GDM1 (cell line): ENCODE results near the gene MAGI1.
"Not testable (repeated sequence)": the region's sequence is repeated elsewhere in the genome, so short reads cannot be mapped to it uniquely, and the experiment has no call there.

Experiments
- DNase-seq: peaks from one replicate; lab custom pipeline; 2025; lab: John Stamatoyannopoulos, UW

The MAGI1 gene

GRCh38 chr3:65619451-65619881 is 419.3 kb downstream of the MAGI1 start:
- DNase-seq, result no peak

DNA sequence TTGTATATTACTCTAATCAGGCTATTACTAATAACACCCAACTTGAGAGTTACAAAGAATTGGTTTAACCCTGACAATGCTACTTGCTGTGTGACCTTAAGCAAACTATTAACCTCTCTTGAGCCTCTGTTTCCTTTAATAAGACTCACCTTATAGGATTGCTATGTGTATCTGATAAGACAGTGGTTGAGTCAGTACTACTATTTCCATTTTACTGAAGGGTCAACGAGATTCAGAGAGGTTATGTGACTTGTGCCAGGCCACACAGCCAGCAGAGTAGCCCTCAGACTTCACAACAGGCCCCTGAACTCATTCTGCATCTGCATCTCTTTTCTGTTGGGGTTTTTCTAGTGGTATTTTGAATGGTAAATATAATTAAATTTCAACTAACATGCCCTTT is 420.1 kb downstream of the MAGI1 start:
- DNase-seq, result no peak

DNA sequence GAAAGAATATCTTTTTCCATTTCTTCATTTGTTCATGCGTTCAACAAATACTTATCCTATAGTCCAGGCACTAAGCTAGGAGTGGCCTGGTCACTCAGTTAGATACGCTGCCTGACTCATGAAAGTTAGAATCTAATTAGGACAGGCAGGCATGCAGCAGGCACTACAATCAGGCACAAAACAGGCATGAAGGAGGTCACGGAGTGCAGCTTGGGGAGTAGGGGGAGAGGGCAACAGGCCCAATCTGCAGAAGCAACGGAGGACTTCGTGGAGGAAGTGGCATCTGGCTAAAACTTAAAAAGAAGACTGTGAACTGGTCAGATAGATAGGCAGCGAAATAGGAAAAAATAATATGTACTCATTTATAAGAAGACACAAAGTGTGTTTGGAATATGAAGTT is 420.9 kb downstream of the MAGI1 start:
- no peak for DNase-seq

GRCh38 chr3:65617209-65617608 is 421.5 kb downstream of the MAGI1 start:
- DNase-seq, result no peak

DNA sequence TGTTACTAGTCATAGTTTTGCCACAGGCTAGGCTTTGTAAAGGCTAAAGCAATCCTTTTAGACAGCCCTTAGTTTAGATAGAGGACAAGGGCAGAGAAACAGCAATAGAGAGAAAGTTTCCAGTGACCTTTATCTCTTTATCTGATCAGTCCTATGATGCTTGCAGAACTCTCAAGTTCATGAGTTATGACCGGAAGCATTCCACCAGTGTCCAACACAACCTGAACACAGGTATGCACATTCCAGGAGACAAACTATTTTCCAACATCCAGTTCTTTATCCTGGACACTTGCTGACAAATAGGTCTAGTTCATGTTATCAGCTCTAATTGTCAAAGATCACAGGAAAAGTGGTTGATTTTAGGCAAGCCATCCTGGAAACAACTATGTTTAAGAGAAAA is 422.2 kb downstream of the MAGI1 start:
- no peak for DNase-seq

GRCh38 chr3:65615329-65615728 is 423.4 kb downstream of the MAGI1 start:
- DNase-seq, result no peak

- no peak for DNase-seq
Observed at GRCh38 chr3:65614585-65614984, 424.1 kb downstream of the MAGI1 start.

GRCh38 chr3:65607965-65608460 is 430.7 kb downstream of the MAGI1 start:
- not testable (repeated sequence) for DNase-seq

GRCh38 chr3:65607101-65607500 is 431.6 kb downstream of the MAGI1 start:
- DNase-seq, result no peak

DNA sequence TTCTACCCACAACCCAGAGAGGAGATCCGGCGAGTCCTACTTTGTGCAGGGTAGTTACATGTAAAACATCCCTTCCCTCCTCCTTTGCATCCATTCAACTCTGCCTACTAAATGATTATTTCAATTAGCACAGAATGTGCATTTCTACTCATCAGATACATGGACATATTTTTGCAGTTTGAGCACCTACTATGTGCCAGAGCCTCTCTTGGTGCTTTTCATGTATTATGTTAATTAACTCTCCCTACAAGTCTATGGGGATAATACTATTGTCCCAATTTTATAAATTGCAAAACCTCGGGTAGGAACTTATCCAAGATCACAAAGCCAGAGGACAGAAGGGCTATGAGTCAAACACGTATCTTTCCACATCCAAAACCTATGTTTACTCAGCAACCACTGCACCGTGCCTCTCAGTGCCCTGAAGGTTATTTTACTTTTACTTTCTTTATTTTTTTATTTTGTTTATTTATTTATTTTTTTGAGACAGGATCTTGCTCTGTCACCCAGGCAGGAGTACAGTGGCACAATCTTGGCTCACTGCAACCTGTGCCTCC is 432.8 kb downstream of the MAGI1 start:
- no peak for DNase-seq

DNA sequence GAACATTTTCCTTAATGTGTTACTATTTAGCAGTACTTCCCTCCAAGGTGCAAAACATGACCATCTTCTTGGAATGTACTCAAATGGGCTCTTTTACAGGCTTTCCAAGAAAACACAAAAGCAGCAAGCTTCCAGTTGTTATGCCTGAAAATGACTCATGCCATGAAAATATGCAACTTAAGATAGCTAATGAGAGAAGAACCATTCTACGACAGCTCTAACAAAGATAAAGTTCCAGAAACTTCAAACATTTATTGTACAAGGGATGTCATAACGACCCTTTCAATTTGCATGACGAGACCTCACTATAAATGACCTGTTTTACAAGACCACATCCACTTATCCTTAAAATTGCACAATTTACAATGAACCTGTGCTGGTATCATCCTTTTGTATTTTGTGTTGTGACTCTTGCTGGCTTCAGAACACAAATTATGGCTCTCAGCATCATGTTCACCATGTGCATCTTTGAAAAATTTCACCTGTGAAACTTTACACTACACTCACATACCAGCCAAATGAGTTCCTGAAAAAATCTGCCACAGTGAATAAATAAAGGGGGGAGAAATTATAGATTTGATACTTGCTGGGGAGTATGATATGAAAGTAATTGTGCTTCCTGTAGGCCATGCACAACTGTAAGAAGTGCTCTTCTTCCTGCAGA is 433.7 kb downstream of the MAGI1 start:
- no peak for DNase-seq

- no peak for DNase-seq
Observed at GRCh38 chr3:65603631-65604030, 435.1 kb downstream of the MAGI1 start.

- DNase-seq, result no peak
Observed at GRCh38 chr3:65600888-65601287, 437.8 kb downstream of the MAGI1 start.

- DNase-seq, result no peak
Observed at GRCh38 chr3:65597952-65598413, 440.7 kb downstream of the MAGI1 start.

GRCh38 chr3:65597226-65597951 is 441.3 kb downstream of the MAGI1 start:
- no peak for DNase-seq

DNA sequence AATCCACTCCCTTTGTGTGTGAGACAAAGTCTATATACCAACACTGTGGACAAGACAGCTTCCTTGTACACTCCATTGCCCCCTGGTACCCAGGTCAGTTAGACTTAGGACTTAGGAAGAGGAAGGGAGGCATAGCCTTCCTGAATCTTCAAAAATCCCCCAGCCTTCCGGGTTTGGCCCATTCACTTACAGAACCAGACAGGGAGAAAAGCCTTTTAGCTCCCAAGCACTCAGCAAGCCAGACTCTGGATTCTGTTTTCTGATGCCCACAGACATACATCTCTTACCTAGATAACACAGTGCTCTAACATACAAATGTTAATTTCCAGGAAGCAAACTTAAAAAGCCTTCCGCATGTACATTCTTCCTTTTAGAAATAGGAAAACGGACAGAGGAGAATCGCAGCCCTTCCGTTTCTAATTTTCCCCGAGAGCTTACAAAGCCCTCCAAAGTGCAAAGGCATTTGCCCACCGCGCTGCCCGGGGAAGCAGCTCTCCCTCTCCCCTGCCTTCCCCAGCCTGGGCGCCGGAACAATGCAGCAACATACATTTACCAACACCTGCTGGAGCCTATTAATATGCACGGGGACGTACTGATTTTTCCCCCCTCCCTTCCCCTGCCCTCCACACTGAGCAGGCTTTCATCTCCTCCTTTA is 442.0 kb downstream of the MAGI1 start:
- DNase-seq, result no peak

DNA sequence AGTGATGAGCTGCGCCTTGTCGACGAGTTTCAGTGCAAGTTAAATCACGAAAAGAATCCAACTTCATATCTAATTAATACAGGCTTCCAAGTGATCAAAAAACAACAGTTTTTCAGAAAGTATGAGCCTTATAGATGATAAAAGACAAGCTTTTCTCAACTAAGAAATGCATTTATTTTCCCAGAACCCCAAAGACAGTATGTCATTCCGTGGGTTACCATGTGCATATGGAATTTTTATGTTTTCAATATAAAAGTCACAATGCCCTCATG is 442.8 kb downstream of the MAGI1 start:
- no peak for DNase-seq

GRCh38 chr3:65595222-65596028 is 443.3 kb downstream of the MAGI1 start:
- DNase-seq, result no peak

DNA sequence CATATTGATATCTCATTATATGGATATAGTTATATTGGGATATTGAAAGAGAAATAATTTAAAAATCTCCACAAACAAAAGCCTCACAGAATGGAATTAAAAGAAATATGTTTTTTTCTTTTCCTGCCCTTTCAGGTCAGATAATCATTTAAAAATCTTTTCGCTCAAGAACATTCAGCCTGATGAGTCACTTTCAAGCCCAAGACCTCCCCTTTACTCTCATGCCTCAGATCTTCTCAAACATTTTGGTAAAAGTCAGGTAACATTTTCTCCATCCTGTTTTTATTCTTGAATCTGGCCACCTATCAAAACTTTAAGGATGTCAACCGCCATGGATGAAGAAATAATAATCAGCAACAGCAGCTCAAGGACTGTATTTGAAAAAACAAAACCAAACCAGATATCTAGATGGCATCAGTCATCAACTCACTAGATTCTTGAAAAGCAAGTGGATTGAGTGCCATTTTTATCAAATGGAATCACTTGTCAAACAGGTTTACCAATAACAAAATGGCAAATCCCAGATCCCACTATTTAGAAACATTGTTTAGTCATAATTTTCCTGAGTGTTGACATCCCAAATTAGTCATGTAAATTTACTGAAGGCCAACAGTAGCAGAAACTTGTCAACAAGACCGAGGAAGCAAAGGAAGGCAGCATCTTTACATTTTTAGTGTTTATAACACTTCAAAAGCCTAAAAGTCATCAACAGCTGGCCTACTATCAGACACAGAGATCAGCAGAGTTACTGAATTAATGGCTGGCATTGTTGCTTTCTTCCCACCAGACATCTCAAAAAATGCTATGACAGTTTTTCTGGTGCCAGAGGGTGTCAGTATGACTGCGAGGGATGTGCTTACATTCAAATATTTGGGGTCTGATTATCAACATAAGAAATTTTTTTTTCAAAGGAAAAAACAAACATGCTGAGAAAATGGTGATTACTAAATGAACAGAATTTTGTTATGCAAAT is 444.7 kb downstream of the MAGI1 start:
- no peak for DNase-seq

GRCh38 chr3:65591313-65591712 is 447.4 kb downstream of the MAGI1 start:
- DNase-seq, result no peak

GRCh38 chr3:65588884-65589283 is 449.8 kb downstream of the MAGI1 start:
- DNase-seq, result no peak
